K562 (cell line): ENCODE results near the gene NAGS. TPM values are rescaled to one million over a fixed set of nuclear protein-coding genes. Genes with fewer than 3 reads are reported as not detected.
A peak's percentile ranks its signal among the peaks of the same experiment; 100 is the strongest.

Source experiments
- ATAC-seq: fragments of 200-7000 bp; cut with Tn5 transposase; 3 replicates; pipeline ENCODE4 v1.9.1; 2020; ENCODE audit warnings: moderate library complexity
- BruUV-seq: library from RNA; stranded (reverse); fragments of 400-500 nt; replicated peaks from 2 replicates; lab custom pipeline; 2021; lab: Mats Ljungman, UMichigan
- CTCF ChIA-PET: fragments of 300-600 bp; formaldehyde crosslinking; extraction: SDS; loops from one replicate; lab custom pipeline; 2021; ENCODE audit warnings: low intra/inter-chr PET ratio; lab: Yijun Ruan, JAX
- POLR2A ChIA-PET: fragments of 300-600, 350-650 bp; sonication (Branson Sonifier 250); formaldehyde crosslinking; extraction: SDS; loops from one replicate; lab custom pipeline; 2021; ENCODE audit warnings: antibody characterized with exemption, inconsistent platforms; lab: Yijun Ruan, JAX
- DNase-seq, 4 experiments: peaks; one replicate each; pipeline versions ENCODE4 v3.0.0 to v3.0.0-alpha.2; 2011 to 2018; ENCODE audit warnings: low spot score in 3 of 4, mixed read lengths in 3 of 4; ENCODE audit errors: extremely low read depth in 1 of 4
- FAIRE-seq: peaks from 2 replicates; lab custom pipeline; 2011; peaks lifted over from hg19 to GRCh38; lab: Jason Lieb, UNC
- H2AFZ ChIP-seq: 2 replicates; pipeline ENCODE4 v1.6.0; 2011; ENCODE audit warnings: low read depth, low read length, control low read depth, inconsistent platforms
- H3K27ac ChIP-seq: fragments of 200-600 bp; 3 replicates; pipeline ENCODE4 v1.8.0; 2011; ENCODE audit warnings: low read depth, mild to moderate bottlenecking, control low read depth, inconsistent platforms, low read length, moderate library complexity, mixed read lengths; ENCODE audit errors: extremely low read depth
- H3K27me3 ChIP-seq, 2 experiments: fragments of 300-600 bp in 1 of 2; 2 replicates in 1 of 2; 3 replicates in 1 of 2; pipeline versions ENCODE4 v1.6.0 to v1.8.0; 2011; ENCODE audit warnings: inconsistent platforms in 2 of 2, low read length in 2 of 2, mild to moderate bottlenecking in 1 of 2, mixed read lengths in 1 of 2, moderate library complexity in 1 of 2; ENCODE audit not compliant: control insufficient read depth in 2 of 2, insufficient read depth in 2 of 2
- H3K36me3 ChIP-seq: fragments of 300-600 bp; 3 replicates; pipeline ENCODE4 v1.8.0; 2011; ENCODE audit warnings: mild to moderate bottlenecking, low read length, inconsistent platforms; ENCODE audit not compliant: control insufficient read depth, insufficient read depth
- H3K4me1 ChIP-seq, 2 experiments: fragments of 200-600 bp in 1 of 2; replicated peaks in 1 of 2; 2 replicates in 1 of 2; 3 replicates in 1 of 2; pipeline versions ENCODE4 v1.5.1 to v1.8.0; 2011; ENCODE audit warnings: inconsistent platforms in 2 of 2, low read length in 2 of 2, mild to moderate bottlenecking in 1 of 2, mixed read lengths in 1 of 2, moderate library complexity in 1 of 2; ENCODE audit not compliant: control insufficient read depth in 2 of 2, insufficient read depth in 2 of 2
- H3K4me2 ChIP-seq: 2 replicates; pipeline ENCODE4 v1.6.1; 2011; ENCODE audit warnings: low read length, control low read depth, inconsistent platforms, mixed read lengths; ENCODE audit not compliant: insufficient read depth
- H3K4me3 ChIP-seq: fragments of 200-600 bp; sonication (generic), shearing (Covaris generic); 2 replicates; pipeline ENCODE4 v1.5.1; 2016; ENCODE audit warnings: control low read depth, inconsistent platforms
- H3K79me2 ChIP-seq: fragments of 200-600 bp; 3 replicates; pipeline ENCODE4 v1.8.0; 2011; ENCODE audit warnings: low read length, inconsistent platforms; ENCODE audit not compliant: control insufficient read depth, insufficient read depth
- H3K9ac ChIP-seq, 2 experiments: 2 replicates each; pipeline versions ENCODE4 v1.6.0 to v1.6.1; 2011; ENCODE audit warnings: low read depth in 2 of 2, low read length in 2 of 2, control low read depth in 1 of 2, inconsistent platforms in 1 of 2, mild to moderate bottlenecking in 1 of 2, mixed read lengths in 1 of 2; ENCODE audit not compliant: insufficient read depth in 1 of 2
- H3K9me1 ChIP-seq: one replicate; pipeline ENCODE4 v1.6.0; 2011; ENCODE audit warnings: inconsistent platforms, mild to moderate bottlenecking, low read length, moderate library complexity; ENCODE audit not compliant: control insufficient read depth, insufficient read depth
- H3K9me3 ChIP-seq: replicated peaks from 2 replicates; pipeline ENCODE4 v1.5.1; 2011; ENCODE audit warnings: low read depth, low read length, inconsistent platforms; ENCODE audit not compliant: control insufficient read depth, insufficient read depth
- H4K20me1 ChIP-seq: replicated peaks from 2 replicates; pipeline ENCODE4 v1.6.1; 2011; ENCODE audit warnings: low read length, inconsistent platforms, mixed read lengths; ENCODE audit not compliant: control insufficient read depth, insufficient read depth
- ADNP ChIP-seq: fragments of 200-800 bp; sonication (Bioruptor generic); IDR thresholded peaks from 2 replicates; pipeline ENCODE4 v1.6.1; 2016; ENCODE audit warnings: missing genetic modification characterization, missing compliant biosample characterization
- EP400 ChIP-seq: fragments of 450-650 bp; IDR thresholded peaks from 2 replicates; pipeline ENCODE4 v1.6.1; 2017; ENCODE audit warnings: antibody characterized with exemption, mild to moderate bottlenecking, moderate library complexity
- ILF3 ChIP-seq: fragments of 450-650 bp; IDR thresholded peaks from 2 replicates; pipeline ENCODE4 v1.6.1; 2018; ENCODE audit warnings: antibody characterized with exemption, mild to moderate bottlenecking, moderate library complexity, borderline replicate concordance
- ILK ChIP-seq: fragments of 450-650 bp; IDR thresholded peaks from 2 replicates; pipeline ENCODE4 v1.6.1; 2016; ENCODE audit warnings: missing genetic modification characterization, low read depth, mild to moderate bottlenecking, missing compliant biosample characterization, moderate library complexity, borderline replicate concordance
- JUND ChIP-seq, 2 experiments: IDR thresholded peaks; 2 replicates in 1 of 2; 3 replicates in 1 of 2; pipeline ENCODE4 v1.6.1; 2011; ENCODE audit warnings: borderline replicate concordance in 2 of 2, low read depth in 2 of 2, low read length in 2 of 2, improper control_type of control experiment in 1 of 2, missing biosample characterization in 1 of 2, missing genetic modification characterization in 1 of 2, missing genetic modification reagents in 1 of 2
- KLF10 ChIP-seq: fragments of 250-450 bp; sonication (Bioruptor Pico); IDR thresholded peaks from 2 replicates; pipeline ENCODE4 v1.6.1; 2021; ENCODE audit warnings: matching md5 sums
- MTA1 ChIP-seq: fragments of 450-650 bp; IDR thresholded peaks from 2 replicates; pipeline ENCODE4 v1.6.1; 2017; ENCODE audit warnings: borderline replicate concordance
- MYNN ChIP-seq, 2 experiments: sonication (generic); formaldehyde crosslinking in 1 of 2; IDR thresholded peaks; 2 replicates each; pipeline versions ENCODE4 v1.5.0 to v1.6.1; 2016 to 2020; ENCODE audit warnings: antibody characterized with exemption in 1 of 2, missing genetic modification reagents in 1 of 2
- NCOA6 ChIP-seq: fragments of 450-650 bp; IDR thresholded peaks from 2 replicates; pipeline ENCODE4 v1.6.1; 2017; ENCODE audit warnings: mild to moderate bottlenecking
- NCOR1 ChIP-seq: fragments of 450-650 bp; IDR thresholded peaks from 2 replicates; pipeline ENCODE4 v1.6.1; 2016; ENCODE audit warnings: mild to moderate bottlenecking, moderate library complexity
- NELFE ChIP-seq: IDR thresholded peaks from 2 replicates; pipeline ENCODE4 v1.6.1; 2011; ENCODE audit warnings: mild to moderate bottlenecking; ENCODE audit not compliant: insufficient read depth, insufficient read length
- NFRKB ChIP-seq: fragments of 450-650 bp; IDR thresholded peaks from 2 replicates; pipeline ENCODE4 v1.6.1; 2016; ENCODE audit warnings: low read depth
- POLR3G ChIP-seq: IDR thresholded peaks from 2 replicates; pipeline ENCODE4 v1.6.1; 2011; ENCODE audit not compliant: insufficient read length, insufficient replicate concordance; ENCODE audit errors: extremely low read depth
- PPARD ChIP-seq: fragments of 250-450 bp; sonication (Bioruptor Pico); IDR thresholded peaks from 2 replicates; pipeline ENCODE4 v1.8.0; 2022; ENCODE audit warnings: inconsistent platforms, mild to moderate bottlenecking, moderate library complexity
- SNIP1 ChIP-seq: fragments of 450-650 bp; IDR thresholded peaks from 2 replicates; pipeline ENCODE4 v1.7.1; 2017; ENCODE audit warnings: low read depth, mild to moderate bottlenecking
- TCF7L2 ChIP-seq: fragments of 150-350 bp; IDR thresholded peaks from 2 replicates; pipeline ENCODE4 v1.6.1; 2016; ENCODE audit warnings: low read depth, mild to moderate bottlenecking, low read length, moderate library complexity
- ZNF212 ChIP-seq: fragments of 450-650 bp; formaldehyde crosslinking; IDR thresholded peaks from 2 replicates; pipeline ENCODE4 v1.4.0; 2020; ENCODE audit warnings: mild to moderate bottlenecking
- ZNF644 ChIP-seq: fragments of 200-800 bp; sonication (Bioruptor generic); IDR thresholded peaks from 2 replicates; pipeline ENCODE4 v1.6.1; 2016; ENCODE audit warnings: low read depth, missing genetic modification characterization, missing compliant biosample characterization
- WGBS: fragments of 100-300 bp; shearing (Covaris generic); methylation state at CpG from one replicate; pipeline ENCODE4 v1.1.6; 2016; ENCODE audit warnings: low coverage, mixed read lengths; ENCODE audit not compliant: insufficient coverage; ENCODE audit errors: missing lambda C conversion rate; 5-methylcytosine and 5-hydroxymethylcytosine counted together
- in situ Hi-C: fragments of 300-500 bp; cut with MboI; formaldehyde crosslinking; loops from 4 replicates; pipeline ENCODE4 v1.15.0; 2018; ENCODE audit warnings: inconsistent platforms, mixed read lengths
- intact Hi-C: fragments of 100-400 bp; cut with micrococcal nuclease; formaldehyde crosslinking; loops from 2 replicates; pipeline ENCODE4 v1.14.2; 2022
- polyA plus RNA-seq, 8 experiments: library from polyadenylated mRNA; depleted of rRNA in 4 of 8; stranded (reverse) in 5 of 8; unstranded in 3 of 8; fragments of >200 nt; fragmentation: Nextera tagmentation in 2 of 8; fragmentation: Illumina TruSeq in 1 of 8; extraction: Ambion mirVana in 2 of 8; extraction: Trizol in 1 of 8; gene quantifications; 2 replicates each; pipeline versions ENCODE4 v1.2.1 to v1.2.3, GENCODE V29; 2011 to 2014; ENCODE audit warnings: inconsistent platforms in 1 of 8, missing spikeins in 1 of 8
- total RNA-seq, 7 experiments: library from RNA; depleted of rRNA in 6 of 7; stranded (reverse); fragments of >200 nt in 6 of 7; fragmentation: Illumina TruSeq in 2 of 7; extraction: Trizol in 2 of 7; gene quantifications; 2 replicates each; pipeline versions ENCODE4 v1.2.1 to v1.2.3, GENCODE V29; 2011 to 2021; ENCODE audit warnings: low replicate concordance in 1 of 7
- TF ChIP-seq, protein P1 (sequence below), 2 experiments: fragments of 450-650 bp; IDR thresholded peaks; 2 replicates each; pipeline ENCODE4 v1.6.1; 2016
- TF ChIP-seq, protein P2 (sequence below): fragments of 450-650 bp; formaldehyde crosslinking; IDR thresholded peaks from 2 replicates; pipeline ENCODE4 v1.4.0; 2022; ENCODE audit warnings: missing genetic modification characterization

The NAGS gene
- total and polyA plus RNA-seq, 9 of the 15 experiments (the other 6 are each of a cell fraction or from before 2014, with no cell fraction given) = not detected

DNA sequence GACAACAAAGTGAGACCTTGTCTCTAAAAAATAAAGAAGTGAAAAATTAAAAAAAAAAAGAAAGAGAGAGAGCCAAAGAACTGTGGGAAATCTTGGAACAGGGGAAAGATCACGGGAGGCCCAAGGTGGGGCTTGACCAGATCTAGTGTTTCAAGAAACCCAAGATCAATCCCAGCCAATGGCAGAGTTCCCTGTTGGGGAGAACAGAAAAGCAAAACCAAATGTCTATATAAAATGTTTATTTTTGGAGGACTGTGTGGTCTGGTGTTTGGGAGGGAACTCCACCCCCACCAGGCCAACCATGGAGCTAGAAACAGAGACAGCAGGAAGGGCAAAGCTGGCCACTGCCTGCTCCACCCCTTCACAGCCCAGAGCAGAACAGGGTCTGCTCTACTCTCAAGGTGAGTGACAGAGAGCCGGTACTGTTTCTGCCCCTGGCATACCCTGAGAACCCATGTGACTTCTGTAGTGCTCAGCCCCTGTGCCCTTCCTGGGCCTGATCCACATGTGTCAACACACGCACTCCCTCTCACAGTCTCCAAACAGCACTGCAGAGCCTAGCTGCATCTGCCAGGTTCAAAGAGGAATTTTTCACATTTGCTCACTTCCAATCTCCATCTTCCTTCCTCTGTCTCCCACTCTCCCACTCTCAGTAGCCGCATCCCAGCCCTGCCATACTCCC lies 6.7 kb downstream of the NAGS start (continued):
- no peak for TF ChIP-seq MYNN (IDR thresholded peaks at IDR 0.05)
- TF ChIP-seq MYNN (CRISPR knock-in tag; IDR thresholded peaks at IDR 0.05) = no peak
- no peak for TF ChIP-seq POLR3G
- no peak for TF ChIP-seq JUND (IDR thresholded peaks at IDR 0.05; ENCODE audit: borderline replicate concordance, low read depth, low read length)
- no peak for TF ChIP-seq JUND (tag; IDR thresholded peaks at IDR 0.05; ENCODE audit: borderline replicate concordance, low read depth, low read length)
- TF ChIP-seq EP400 = no peak
- TF ChIP-seq NCOA6 = no peak
- no peak for TF ChIP-seq ZNF212 (CRISPR knock-in tag)
- TF ChIP-seq, all 486 proteins: peak for 0

DNA sequence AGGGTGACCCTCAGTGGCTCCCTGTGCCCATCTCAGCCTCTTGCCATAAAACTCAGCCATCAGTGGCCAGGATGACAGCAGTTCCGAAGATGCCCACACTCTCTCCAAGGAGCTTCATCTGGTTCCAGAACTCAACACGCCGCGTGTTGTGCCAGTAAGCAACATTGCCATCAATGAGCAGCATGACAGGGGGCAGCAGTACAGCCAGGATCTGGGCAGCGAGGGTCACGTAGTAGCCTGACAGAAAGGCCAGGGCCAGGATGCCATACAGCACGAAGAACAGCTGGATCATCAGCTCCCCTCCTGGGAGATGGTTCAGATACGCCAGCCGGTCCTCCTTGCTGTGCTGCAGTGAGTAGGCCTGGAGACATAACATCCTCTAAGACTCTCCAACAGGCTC lies 7.5 kb downstream of the NAGS start:
- no TSS peak for BruUV-seq
- no peak overlapping the region for H3K4me3 ChIP-seq
- peaks cover 11% of the 10 kb centered on the region; the same call in 1 of the 2 replicates for H4K20me1 ChIP-seq
- in situ Hi-C loops = no loop called here
- H3K9me3 ChIP-seq = no peaks in the 10 kb centered on the region
- ChIA-PET CTCF (no interaction called here), POLR2A (no interaction called here)
- H3K36me3 ChIP-seq = peaks cover 16% of the 10 kb centered on the region; the same call in 1 of the 3 replicates
- 82% methylated on average over 9 of the region's 9 CpGs for WGBS
- intact Hi-C loops = loop anchor here (10.0 kb wide), 1 partner anchor 153 kb away; no protein-coding TSS in a partner anchor
- peaks cover 4 to 25% of the 10 kb centered on the region in 2 experiments for H3K4me1 ChIP-seq
- peaks cover 12% of the 10 kb centered on the region; the same call in 2 of the 3 replicates for H3K79me2 ChIP-seq
- no peak overlapping the region for H3K4me2 ChIP-seq
- no peaks in the 10 kb centered on the region for H3K27me3 ChIP-seq
- FAIRE-seq (no peak), ATAC-seq (no peak), DNase-seq (no peak)
- H3K27ac ChIP-seq = no peak overlapping the region
- H3K9me1 ChIP-seq = no peaks in the 10 kb centered on the region
- peak overlapping the region in 1 of 2 experiments; percentile 6; a peak in 1 of 4 replicates for H3K9ac ChIP-seq
- no peak overlapping the region for H2AFZ ChIP-seq
- TF ChIP-seq MTA1 = no peak
- no peak for TF ChIP-seq PPARD
- TF ChIP-seq, protein P1, sequence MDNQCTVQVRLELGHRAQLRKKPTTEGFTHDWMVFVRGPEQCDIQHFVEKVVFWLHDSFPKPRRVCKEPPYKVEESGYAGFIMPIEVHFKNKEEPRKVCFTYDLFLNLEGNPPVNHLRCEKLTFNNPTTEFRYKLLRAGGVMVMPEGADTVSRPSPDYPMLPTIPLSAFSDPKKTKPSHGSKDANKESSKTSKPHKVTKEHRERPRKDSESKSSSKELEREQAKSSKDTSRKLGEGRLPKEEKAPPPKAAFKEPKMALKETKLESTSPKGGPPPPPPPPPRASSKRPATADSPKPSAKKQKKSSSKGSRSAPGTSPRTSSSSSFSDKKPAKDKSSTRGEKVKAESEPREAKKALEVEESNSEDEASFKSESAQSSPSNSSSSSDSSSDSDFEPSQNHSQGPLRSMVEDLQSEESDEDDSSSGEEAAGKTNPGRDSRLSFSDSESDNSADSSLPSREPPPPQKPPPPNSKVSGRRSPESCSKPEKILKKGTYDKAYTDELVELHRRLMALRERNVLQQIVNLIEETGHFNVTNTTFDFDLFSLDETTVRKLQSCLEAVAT (IDR thresholded peaks at IDR 0.05) = no peak
- TF ChIP-seq, protein P2, sequence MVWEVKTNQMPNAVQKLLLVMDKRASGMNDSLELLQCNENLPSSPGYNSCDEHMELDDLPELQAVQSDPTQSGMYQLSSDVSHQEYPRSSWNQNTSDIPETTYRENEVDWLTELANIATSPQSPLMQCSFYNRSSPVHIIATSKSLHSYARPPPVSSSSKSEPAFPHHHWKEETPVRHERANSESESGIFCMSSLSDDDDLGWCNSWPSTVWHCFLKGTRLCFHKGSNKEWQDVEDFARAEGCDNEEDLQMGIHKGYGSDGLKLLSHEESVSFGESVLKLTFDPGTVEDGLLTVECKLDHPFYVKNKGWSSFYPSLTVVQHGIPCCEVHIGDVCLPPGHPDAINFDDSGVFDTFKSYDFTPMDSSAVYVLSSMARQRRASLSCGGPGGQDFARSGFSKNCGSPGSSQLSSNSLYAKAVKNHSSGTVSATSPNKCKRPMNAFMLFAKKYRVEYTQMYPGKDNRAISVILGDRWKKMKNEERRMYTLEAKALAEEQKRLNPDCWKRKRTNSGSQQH = no peak
- TF ChIP-seq ILF3 = no peak
- TF ChIP-seq ILK (tag) = no peak
- no peak for TF ChIP-seq ADNP (tag)
- TF ChIP-seq ZNF644 = no peak
- TF ChIP-seq SNIP1 = no peak
- TF ChIP-seq NELFE = no peak
- no peak for TF ChIP-seq NFRKB
- TF ChIP-seq KLF10 = no peak
- no peak for TF ChIP-seq NCOR1
- TF ChIP-seq TCF7L2 = no peak
